Hepatocyte (in vitro differentiated cells): ENCODE measurements around the gene CALML6.

ENCODE experiments used
- CTCF ChIP-seq: fragments of 200-600 bp; sonication (generic); IDR thresholded peaks from 2 replicates; pipeline ENCODE4 v1.5.1; 2016; ENCODE audit warnings: antibody characterized with exemption, mild to moderate bottlenecking; ENCODE audit not compliant: poor library complexity
- EZH2 ChIP-seq: fragments of 200-600 bp; sonication (generic); IDR thresholded peaks from 2 replicates; pipeline ENCODE4 v1.6.1; 2016; ENCODE audit warnings: antibody characterized with exemption, mild to moderate bottlenecking, borderline replicate concordance
- EZH2phosphoT487 ChIP-seq: fragments of 200-600 bp; sonication (generic); IDR thresholded peaks from one replicate; pipeline ENCODE4 v1.6.1; 2018; ENCODE audit warnings: antibody characterized with exemption, mild to moderate bottlenecking, low read depth, moderate library complexity; ENCODE audit not compliant: unreplicated experiment, severe bottlenecking

GRCh38 chr1:1922956-1923833, 8.1 kb downstream of the CALML6 start:
- TF ChIP-seq CTCF (no peak), EZH2phosphoT487 (no peak), EZH2 (no peak)
